GM18907 (cell line): ENCODE results near the gene NDUFV1.
A peak's percentile ranks its signal among the peaks of the same experiment; 100 is the strongest.
"Not testable (repeated sequence)": the region's sequence is repeated elsewhere in the genome, so short reads cannot be mapped to it uniquely, and the experiment has no call there.

Experiments
- ATAC-seq: cut with Tn5 transposase; IDR thresholded peaks from one replicate; pipeline ENCODE4 v1.9.1; 2021; ENCODE audit warnings: mild to moderate bottlenecking, moderate library complexity; ENCODE audit not compliant: unreplicated experiment

NDUFV1 gene

GRCh38 chr11:67626970-67627369 is 20.2 kb downstream of the NDUFV1 start:
- no peak for ATAC-seq

- no peak for ATAC-seq
Observed at GRCh38 chr11:67627441-67627811, 20.7 kb downstream of the NDUFV1 start.

- no peak for ATAC-seq
Observed at GRCh38 chr11:67627812-67628624, 21.3 kb downstream of the NDUFV1 start.

- ATAC-seq = no peak
Observed at GRCh38 chr11:67628710-67629385, 22.1 kb downstream of the NDUFV1 start.

GRCh38 chr11:67629386-67630227 is 22.9 kb downstream of the NDUFV1 start, which contains the start of gene NUDT8:
NUDT8 (minus strand) TSS chr11:67629937; CDS start chr11:67629911, 26 bp downstream.
- peak; percentile 42 for ATAC-seq

- ATAC-seq = peak; percentile 58
Observed at GRCh38 chr11:67630228-67630942, 23.6 kb downstream of the NDUFV1 start.

- no peak for ATAC-seq
Observed at GRCh38 chr11:67630943-67631331, 24.2 kb downstream of the NDUFV1 start.

GRCh38 chr11:67631411-67631810 is 24.7 kb downstream of the NDUFV1 start:
- no peak for ATAC-seq

GRCh38 chr11:67631853-67632174 is 25.1 kb downstream of the NDUFV1 start:
- ATAC-seq = no peak

- ATAC-seq = no peak
Observed at GRCh38 chr11:67632175-67632981, 25.6 kb downstream of the NDUFV1 start.

- ATAC-seq = no peak
Observed at GRCh38 chr11:67632982-67633755, 26.4 kb downstream of the NDUFV1 start.

GRCh38 chr11:67633758-67634365 is 27.1 kb downstream of the NDUFV1 start:
- ATAC-seq = no peak

GRCh38 chr11:67634366-67635230 is 27.9 kb downstream of the NDUFV1 start:
- no peak for ATAC-seq

GRCh38 chr11:67635231-67635521 is 28.4 kb downstream of the NDUFV1 start:
- no peak for ATAC-seq

- ATAC-seq = no peak
Observed at GRCh38 chr11:67636962-67637361, 30.2 kb downstream of the NDUFV1 start.

- not testable (repeated sequence) for ATAC-seq
Observed at GRCh38 chr11:67637441-67637840, 30.7 kb downstream of the NDUFV1 start.

- ATAC-seq = no peak
Observed at GRCh38 chr11:67638535-67639437, 32.0 kb downstream of the NDUFV1 start.
